HepG2 (cell line): ENCODE data around the gene CELSR3. TPM values are rescaled to one million over a fixed set of nuclear protein-coding genes. Genes with fewer than 3 reads are reported as not detected.

Source experiments
- ATAC-seq: fragments of 200-7000 bp; cut with Tn5 transposase; 3 replicates; pipeline ENCODE4 v1.9.1; 2020; ENCODE audit warnings: mild to moderate bottlenecking, moderate library complexity
- BruUV-seq: library from RNA; stranded (reverse); fragments of 400-500 nt; replicated peaks from 2 replicates; lab custom pipeline; 2021; lab: Mats Ljungman, UMichigan
- CTCF ChIA-PET: fragments of 300-600 bp; formaldehyde crosslinking; extraction: SDS; loops from one replicate; lab custom pipeline; 2021; ENCODE audit warnings: low total read pairs, inconsistent platforms, low intra/inter-chr PET ratio; lab: Yijun Ruan, JAX
- POLR2A ChIA-PET: fragments of 350-600 bp; sonication (Branson Sonifier 250); formaldehyde crosslinking; loops from one replicate; lab custom pipeline; 2020; ENCODE audit warnings: antibody characterized with exemption, inconsistent platforms; lab: Yijun Ruan, JAX
- DNase-seq: peaks from one replicate; pipeline ENCODE4 v3.0.0-alpha.2; 2015; ENCODE audit warnings: low spot score
- FAIRE-seq: peaks from 3 replicates; lab custom pipeline; 2011; peaks lifted over from hg19 to GRCh38; lab: Jason Lieb, UNC
- H2AFZ ChIP-seq: one replicate; pipeline ENCODE4 v1.6.1; 2011; ENCODE audit warnings: low read length, inconsistent platforms
- H3K27ac ChIP-seq: fragments of 300-600 bp; 3 replicates; pipeline ENCODE4 v1.8.0; 2011; ENCODE audit warnings: mixed run types, mild to moderate bottlenecking, mixed read lengths, low read length, inconsistent platforms; ENCODE audit not compliant: insufficient read depth; ENCODE audit errors: extremely low read length
- H3K27me3 ChIP-seq, 2 experiments: fragments of 200-600 bp in 1 of 2; 2 replicates in 1 of 2; 3 replicates in 1 of 2; pipeline versions ENCODE4 v1.6.0 to v1.8.0; 2011; ENCODE audit warnings: low read length in 2 of 2, mild to moderate bottlenecking in 2 of 2, moderate library complexity in 2 of 2, inconsistent platforms in 1 of 2; ENCODE audit not compliant: insufficient read depth in 2 of 2, control insufficient read depth in 1 of 2
- H3K36me3 ChIP-seq, 2 experiments: fragments of 200-600 bp in 1 of 2; replicated peaks in 1 of 2; 2 replicates in 1 of 2; 3 replicates in 1 of 2; pipeline versions ENCODE4 v1.5.1 to v1.8.0; 2011; ENCODE audit warnings: low read length in 2 of 2, inconsistent platforms in 1 of 2; ENCODE audit not compliant: insufficient read depth in 2 of 2, control insufficient read depth in 1 of 2
- H3K4me1 ChIP-seq: 2 replicates; pipeline ENCODE4 v1.5.1; 2012; ENCODE audit warnings: low read length, inconsistent platforms; ENCODE audit not compliant: insufficient read depth
- H3K4me2 ChIP-seq: 2 replicates; pipeline ENCODE4 v1.6.0; 2011; ENCODE audit warnings: low read depth, low read length, inconsistent platforms
- H3K4me3 ChIP-seq, 3 experiments: fragments of 200-600 bp in 1 of 3; sonication (generic), shearing (Covaris generic) in 1 of 3; replicated peaks in 1 of 3; 2 replicates each; pipeline ENCODE4 v1.5.1; 2011 to 2016; ENCODE audit warnings: low read length in 3 of 3, inconsistent platforms in 2 of 3, low read depth in 2 of 3, mild to moderate bottlenecking in 2 of 3, control low read depth in 1 of 3, mixed read lengths in 1 of 3; ENCODE audit not compliant: insufficient read depth in 1 of 3
- H3K79me2 ChIP-seq: one replicate; pipeline ENCODE4 v1.6.1; 2011; ENCODE audit warnings: low read length, inconsistent platforms; ENCODE audit not compliant: insufficient read depth
- H3K9ac ChIP-seq: 2 replicates; pipeline ENCODE4 v1.6.0; 2011; ENCODE audit warnings: mild to moderate bottlenecking, low read depth, low read length, inconsistent platforms; ENCODE audit not compliant: insufficient read depth
- H3K9me3 ChIP-seq: 2 replicates; pipeline ENCODE4 v1.5.1; 2012; ENCODE audit warnings: mild to moderate bottlenecking, low read length
- H4K20me1 ChIP-seq: 2 replicates; pipeline ENCODE4 v1.6.0; 2011; ENCODE audit warnings: inconsistent platforms, mild to moderate bottlenecking, low read length, moderate library complexity; ENCODE audit not compliant: insufficient read depth
- CENPX ChIP-seq: sonication (generic); formaldehyde crosslinking; IDR thresholded peaks from 2 replicates; pipeline ENCODE4 v1.9.0; 2021; ENCODE audit warnings: mild to moderate bottlenecking, missing genetic modification reagents, moderate library complexity
- EHMT2 ChIP-seq: fragments of 200-600 bp; sonication (generic); IDR thresholded peaks from 2 replicates; pipeline ENCODE4 v1.7.0; 2017; ENCODE audit warnings: antibody characterized with exemption, low read depth, low read length, borderline replicate concordance
- HOMEZ ChIP-seq: IDR thresholded peaks from 2 replicates; pipeline ENCODE4 v1.6.1; 2016; ENCODE audit warnings: low read depth
- IRX3 ChIP-seq: sonication (generic); formaldehyde crosslinking; IDR thresholded peaks from 2 replicates; pipeline ENCODE4 v1.8.1; 2023; ENCODE audit warnings: mild to moderate bottlenecking, low read depth, missing genetic modification reagents, borderline replicate concordance
- KLF11 ChIP-seq: IDR thresholded peaks from 2 replicates; pipeline ENCODE4 v1.6.1; 2016; ENCODE audit warnings: missing compliant biosample characterization
- RBAK ChIP-seq: sonication (generic); formaldehyde crosslinking; IDR thresholded peaks from 2 replicates; pipeline ENCODE4 v1.5.1; 2020; ENCODE audit warnings: mild to moderate bottlenecking, missing genetic modification reagents
- SATB2 ChIP-seq: sonication (generic); formaldehyde crosslinking; IDR thresholded peaks from 2 replicates; pipeline ENCODE4 v1.5.0; 2020; ENCODE audit warnings: missing genetic modification reagents
- SMAD9 ChIP-seq: sonication (generic); formaldehyde crosslinking; IDR thresholded peaks from 2 replicates; pipeline ENCODE4 v1.5.1; 2020; ENCODE audit warnings: mild to moderate bottlenecking, missing genetic modification reagents
- SRSF9 ChIP-seq: fragments of 200-400 bp; formaldehyde crosslinking; IDR thresholded peaks from 2 replicates; pipeline ENCODE4 v1.6.1; 2018; ENCODE audit warnings: borderline replicate concordance, mild to moderate bottlenecking, low read depth, low read length; ENCODE audit not compliant: insufficient read depth, poor library complexity, severe bottlenecking
- THYN1 ChIP-seq: sonication (generic); formaldehyde crosslinking; IDR thresholded peaks from 2 replicates; pipeline ENCODE4 v1.8.1; 2023; ENCODE audit warnings: low read depth, mild to moderate bottlenecking, moderate library complexity, missing genetic modification reagents, borderline replicate concordance
- U2AF1 ChIP-seq: fragments of 200-400 bp; formaldehyde crosslinking; optimal IDR thresholded peaks from 2 replicates; pipeline ENCODE3; 2017; ENCODE audit warnings: mild to moderate bottlenecking, low read depth, low read length
- U2AF2 ChIP-seq: fragments of 200-400 bp; formaldehyde crosslinking; IDR thresholded peaks from 2 replicates; pipeline ENCODE4 v1.6.1; 2017; ENCODE audit warnings: low read depth, mild to moderate bottlenecking, low read length
- XBP1 ChIP-seq: sonication (generic); formaldehyde crosslinking; IDR thresholded peaks from 2 replicates; pipeline ENCODE4 v1.5.0; 2020; ENCODE audit warnings: missing genetic modification reagents
- YEATS2 ChIP-seq: sonication (generic); formaldehyde crosslinking; IDR thresholded peaks from 2 replicates; pipeline ENCODE4 v1.4.0; 2020; ENCODE audit warnings: missing genetic modification reagents, borderline replicate concordance
- ZNF256 ChIP-seq: sonication (generic); formaldehyde crosslinking; conservative IDR thresholded peaks from 2 replicates; pipeline ENCODE4 v1.4.0; 2020; ENCODE audit warnings: missing genetic modification reagents
- ZNF34 ChIP-seq: sonication (generic); formaldehyde crosslinking; IDR thresholded peaks from 2 replicates; pipeline ENCODE4 v1.4.0; 2020; ENCODE audit warnings: mild to moderate bottlenecking, missing genetic modification reagents, borderline replicate concordance
- ZNF343 ChIP-seq: sonication (generic); formaldehyde crosslinking; IDR thresholded peaks from 2 replicates; pipeline ENCODE4 v1.4.0; 2020; ENCODE audit warnings: mild to moderate bottlenecking, missing genetic modification reagents
- ZNF574 ChIP-seq: sonication (generic); formaldehyde crosslinking; IDR thresholded peaks from 2 replicates; pipeline ENCODE4 v1.4.0; 2020; ENCODE audit warnings: missing genetic modification reagents
- ZNF605 ChIP-seq: sonication (generic); formaldehyde crosslinking; IDR thresholded peaks from 2 replicates; pipeline ENCODE4 v1.8.0; 2022; ENCODE audit warnings: mild to moderate bottlenecking, missing genetic modification reagents
- WGBS: methylation state at CpG from one replicate; pipeline ENCODE4 v1.1.6; 2017; ENCODE audit warnings: low lambda C conversion rate; 5-methylcytosine and 5-hydroxymethylcytosine counted together
- in situ Hi-C: cut with HindIII; loops from 2 replicates; pipeline ENCODE4 v1.10.0; 2017; ENCODE audit warnings: low pct_unique_long_range_greater_than_20kb; ENCODE audit not compliant: extremely low pct_ligation_motif_present
- intact Hi-C: fragments of 100-400 bp; cut with micrococcal nuclease; formaldehyde crosslinking; loops from one replicate; pipeline ENCODE4 v1.10.0; 2022; ENCODE audit not compliant: unreplicated experiment
- polyA plus RNA-seq, 8 experiments: library from polyadenylated mRNA; depleted of rRNA in 3 of 8; stranded (reverse) in 7 of 8; unstranded in 1 of 8; fragments of >200 nt; fragmentation: Illumina TruSeq in 4 of 8; extraction: Trizol in 4 of 8; gene quantifications; 2 replicates each; pipeline versions ENCODE4 v1.2.1 to v1.2.3, GENCODE V29; 2011 to 2016; ENCODE audit warnings: low read depth in 4 of 8, missing spikeins in 1 of 8, mixed read lengths in 1 of 8; ENCODE audit not compliant: insufficient read depth in 1 of 8
- total RNA-seq, 5 experiments: library from RNA; depleted of rRNA; stranded (reverse); fragments of >200 nt; fragmentation: Illumina TruSeq; extraction: Trizol; gene quantifications; 2 replicates each; pipeline ENCODE4 v1.2.3, GENCODE V29; 2016; ENCODE audit warnings: low read depth in 1 of 5

CELSR3 gene
- total and polyA plus RNA-seq, 2 of the 13 experiments (the other 11 are each of a cell fraction or from before 2014, with no cell fraction given): 5.4 to 6.7 TPM

- in situ Hi-C loops (no loop called here), intact Hi-C loops (no loop called here)
- CTCF ChIA-PET: no interaction called here
Measured at GRCh38 chr3:48655063-48655462, 7.6 kb downstream of the CELSR3 start.

More at GRCh38 chr3:48655063-48655462, 7.6 kb downstream of the CELSR3 start:
- Histone ChIP-seq H3K9ac (no peak overlapping the region), H3K4me2 (no peak overlapping the region), H3K79me2 (no peaks in the 10 kb centered on the region), H3K9me3 (no peaks in the 10 kb centered on the region), H2AFZ (no peak overlapping the region), H3K36me3 (peaks cover 3 to 4% of the 10 kb centered on the region in 2 experiments; a peak in 3 of 5 replicates), H3K27me3 (no peaks in the 10 kb centered on the region), H4K20me1 (no peaks in the 10 kb centered on the region; the same call in 1 of the 2 replicates), H3K4me1 (peaks cover 10% of the 10 kb centered on the region), H3K4me3 (no peak overlapping the region), H3K27ac (no peak overlapping the region)
- DNase-seq: no peak
- WGBS: 100% methylated on average over 3 of the region's 12 CpGs
- TF ChIP-seq ZNF605 (CRISPR knock-in tag): no peak
- TF ChIP-seq HOMEZ: no peak
- no peak for TF ChIP-seq THYN1
- no peak for TF ChIP-seq SMAD9 (CRISPR knock-in tag)
- TF ChIP-seq KLF11 (CRISPR knock-in tag): no peak
- TF ChIP-seq YEATS2 (CRISPR knock-in tag): no peak
- no peak for TF ChIP-seq ZNF34
- TF ChIP-seq RBAK: no peak
- TF ChIP-seq EHMT2: no peak
- TF ChIP-seq IRX3: no peak
- no peak for TF ChIP-seq SATB2 (CRISPR knock-in tag)
- TF ChIP-seq SRSF9: no peak
- no peak for TF ChIP-seq ZNF574 (CRISPR knock-in tag)
- no peak for TF ChIP-seq XBP1 (CRISPR knock-in tag)
- TF ChIP-seq U2AF2: no peak
- TF ChIP-seq CENPX: no peak
- no peak for TF ChIP-seq ZNF343
- no peak for TF ChIP-seq ZNF256 (CRISPR knock-in tag)
- no peak for TF ChIP-seq U2AF1
- POLR2A ChIA-PET: interaction anchor here (3.9 kb wide), 1 partner anchor 19 kb away, joined by 10 read pairs; the partner anchor contains the start of gene SLC26A6
- no peak for FAIRE-seq
- BruUV-seq: no TSS peak
- no peak for ATAC-seq
